Activated naive CD8-positive, alpha-beta T cell treated with anti-CD3 and anti-CD28 coated beads, Interleukin-2, amount 10 ng/mL, durations not matched to agents 7 days and 5 days (primary cell): ENCODE results near the gene SLC25A38. TPM values are rescaled to one million over a fixed set of nuclear protein-coding genes. Genes with fewer than 3 reads are reported as not detected.
A peak's percentile ranks its signal among the peaks of the same experiment; 100 is the strongest.

Source experiments
- ATAC-seq: fragments of 150-1000 bp; cut with Tn5 transposase; one replicate; pipeline ENCODE4 v1.10.0; 2021; ENCODE audit warnings: low read depth, moderate library complexity
- POLR2A ChIA-PET: fragments of 350-600 bp; sonication (Branson Sonifier 250); formaldehyde crosslinking; loops from one replicate; lab custom pipeline; 2021; ENCODE audit warnings: antibody characterized with exemption; lab: Charles Lee
- DNase-seq: peaks from one replicate; pipeline ENCODE4 v3.0.0; 2021
- H3K27ac Mint-ChIP-seq: one replicate; pipeline ENCODE4 v1.8.0; 2022; ENCODE audit warnings: mild to moderate bottlenecking, mixed read lengths
- H3K27me3 Mint-ChIP-seq: one replicate; pipeline ENCODE4 v1.8.0; 2022; ENCODE audit warnings: mild to moderate bottlenecking, moderate library complexity, mixed read lengths
- H3K36me3 Mint-ChIP-seq: one replicate; pipeline ENCODE4 v1.8.0; 2021; ENCODE audit warnings: mild to moderate bottlenecking, mixed read lengths
- H3K4me1 Mint-ChIP-seq: one replicate; pipeline ENCODE4 v1.8.0; 2021; ENCODE audit warnings: mixed read lengths
- H3K4me3 Mint-ChIP-seq: one replicate; pipeline ENCODE4 v1.8.0; 2022; ENCODE audit warnings: mild to moderate bottlenecking, moderate library complexity, mixed read lengths
- H3K9me3 Mint-ChIP-seq: one replicate; pipeline ENCODE4 v1.8.0; 2021; ENCODE audit warnings: mixed read lengths
- total RNA-seq, 2 experiments: library from RNA; stranded (reverse); gene quantifications; one replicate each; pipeline ENCODE4 v1.2.3, GENCODE V29; 2021

Gene SLC25A38
- total RNA-seq, 2 experiments from 2014 or later, result 46.0 to 46.1 TPM

DNA sequence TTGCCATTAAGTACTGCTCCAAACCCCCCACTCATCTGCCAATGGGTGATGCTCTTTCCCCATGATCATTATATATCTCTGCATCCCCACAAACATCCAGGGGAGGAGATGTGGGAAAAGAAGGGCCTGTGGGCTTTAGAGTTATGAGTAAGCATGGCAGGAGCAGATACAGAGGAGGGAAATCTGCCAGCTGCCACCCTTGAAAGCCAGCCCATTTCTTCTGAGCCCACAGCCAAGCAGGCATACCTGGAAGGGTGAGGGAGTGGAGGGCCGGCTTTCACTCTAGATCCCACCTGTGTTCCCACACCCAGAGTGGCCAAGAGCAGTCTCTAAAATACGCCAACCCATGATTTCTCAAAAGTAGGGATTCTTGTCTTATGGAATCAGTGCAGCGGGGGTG is 1.7 kb upstream of the SLC25A38 start:
- no peak for DNase-seq
- POLR2A ChIA-PET, result interaction anchor here (0.6 kb wide), 1 partner anchor 105 kb away, joined by 3 read pairs; no protein-coding TSS in a partner anchor
- no peak for ATAC-seq
- H3K4me1 Mint-ChIP-seq, result peaks cover 23% of the 10 kb centered on the region
- no peaks in the 10 kb centered on the region for H3K27me3 Mint-ChIP-seq
- no peak overlapping the region for H3K4me3 Mint-ChIP-seq
- H3K9me3 Mint-ChIP-seq, result no peaks in the 10 kb centered on the region
- H3K27ac Mint-ChIP-seq, result no peak overlapping the region
- peaks cover 2% of the 10 kb centered on the region for H3K36me3 Mint-ChIP-seq

DNA sequence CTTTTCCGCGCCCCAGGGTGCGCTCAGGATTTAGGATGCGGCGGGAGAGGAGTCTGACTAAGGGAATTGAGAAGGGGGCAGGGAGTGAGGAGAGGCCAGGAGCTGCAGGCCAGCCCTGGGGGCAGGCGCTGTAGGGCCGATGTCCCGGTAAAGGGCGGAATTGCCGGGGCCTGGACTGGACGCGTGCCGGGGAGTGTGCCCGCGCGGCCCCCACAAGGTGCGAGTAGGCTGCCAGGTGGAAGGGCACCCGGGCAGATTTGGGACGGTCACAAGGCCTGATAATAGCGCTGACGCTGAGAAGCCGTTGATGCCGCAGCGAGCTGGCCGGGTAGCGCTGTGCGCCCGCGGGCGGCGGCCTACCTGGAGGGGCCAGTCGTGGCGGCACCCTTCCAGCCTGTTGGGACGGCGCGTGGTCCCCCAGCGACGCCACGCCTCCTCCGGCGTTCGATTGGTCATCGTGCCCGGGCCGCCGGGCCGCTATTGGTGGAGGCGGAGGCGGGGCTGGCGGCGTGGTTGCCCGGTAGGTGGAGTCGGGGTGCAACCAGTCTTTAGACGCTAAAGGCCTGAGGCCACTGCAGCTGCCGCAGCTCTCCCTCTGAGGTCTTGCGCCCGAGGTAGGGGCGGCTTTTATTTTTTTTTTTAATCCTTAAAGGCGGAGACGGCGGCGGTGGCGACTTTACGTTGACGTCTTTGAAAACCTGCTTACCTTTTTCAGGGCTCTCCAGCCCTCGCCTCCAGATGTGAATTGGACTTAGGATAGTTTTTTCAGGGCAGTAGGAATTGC is 903 bp downstream of the SLC25A38 start:
- peak; percentile 77 for ATAC-seq
- POLR2A ChIA-PET, result interaction anchor here (0.6 to 2.1 kb wide), 6 partner anchors 11 to 280 kb away, joined by 3 to 42 read pairs (median 3); partner anchors contain the start of gene RPSA
- H3K4me1 Mint-ChIP-seq, result peaks cover 44% of the 10 kb centered on the region
- peak overlapping the region; percentile 99 for H3K27ac Mint-ChIP-seq
- peak overlapping the region; percentile 98 for H3K4me3 Mint-ChIP-seq
- H3K27me3 Mint-ChIP-seq, result no peaks in the 10 kb centered on the region
- H3K36me3 Mint-ChIP-seq, result peaks cover 15% of the 10 kb centered on the region
- peak; percentile 97 for DNase-seq
- H3K9me3 Mint-ChIP-seq, result no peaks in the 10 kb centered on the region

DNA sequence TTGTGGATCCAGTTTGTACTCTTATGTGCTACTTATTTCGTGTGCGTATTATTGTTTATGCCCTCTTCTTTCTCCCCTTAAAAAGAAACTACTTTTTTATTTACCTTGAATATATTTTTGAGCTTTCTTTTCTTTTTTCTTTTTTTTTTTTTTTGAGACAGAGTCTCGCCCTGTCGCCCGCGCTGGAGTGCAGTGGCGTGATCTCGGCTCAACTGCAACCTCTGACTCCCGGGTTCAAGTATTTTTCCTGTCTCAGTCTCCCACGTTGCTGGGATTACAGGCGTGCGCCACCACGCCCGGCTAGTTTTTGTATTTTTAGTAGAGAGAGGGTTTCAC is 1.5 kb downstream of the SLC25A38 start:
- peaks cover 50% of the 10 kb centered on the region for H3K4me1 Mint-ChIP-seq
- no peaks in the 10 kb centered on the region for H3K27me3 Mint-ChIP-seq
- DNase-seq (no peak), ATAC-seq (no peak)
- H3K36me3 Mint-ChIP-seq, result peaks cover 19% of the 10 kb centered on the region
- peak overlapping the region; percentile 98 for H3K4me3 Mint-ChIP-seq
- no peaks in the 10 kb centered on the region for H3K9me3 Mint-ChIP-seq
- H3K27ac Mint-ChIP-seq, result peak overlapping the region; percentile 99
- POLR2A ChIA-PET, result interaction anchor here (0.6 to 2.1 kb wide), 5 partner anchors 22 to 280 kb away, joined by 3 to 42 read pairs (median 3); partner anchors contain the start of gene RPSA

DNA sequence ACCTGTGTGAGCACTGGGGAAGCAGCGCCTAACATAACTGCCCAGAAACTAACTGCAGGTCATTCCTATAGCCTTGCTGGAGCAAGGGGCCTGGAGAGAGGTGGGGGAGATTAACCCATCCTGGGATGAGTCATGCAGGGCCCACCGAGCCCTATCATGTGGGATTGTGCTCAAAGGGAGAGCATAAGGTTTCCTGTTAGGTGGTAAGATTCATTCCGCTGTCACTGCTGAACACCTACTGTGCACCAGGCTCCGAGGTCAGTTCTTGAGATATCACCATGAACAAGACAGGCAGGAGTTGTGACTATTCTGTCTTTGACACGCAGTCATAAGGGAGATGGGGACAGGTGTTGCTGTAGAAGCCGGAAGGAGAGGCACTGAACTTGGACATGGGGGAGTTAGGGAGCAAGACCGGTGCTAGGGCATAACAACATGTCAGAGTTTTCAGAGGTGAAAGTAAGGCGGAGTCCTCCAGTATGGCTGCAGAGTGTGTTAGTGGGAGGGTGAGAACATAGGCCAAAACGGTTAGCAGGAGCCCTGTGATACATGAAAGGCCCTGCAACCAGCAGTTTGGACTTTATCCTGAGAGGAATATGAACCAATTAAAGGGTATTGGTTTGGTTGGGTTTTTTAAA is 2.4 kb downstream of the SLC25A38 start:
- peak overlapping the region; percentile 98 for H3K4me3 Mint-ChIP-seq
- ATAC-seq (no peak), DNase-seq (no peak)
- no peaks in the 10 kb centered on the region for H3K27me3 Mint-ChIP-seq
- POLR2A ChIA-PET, result interaction anchor here (1.4 to 2.1 kb wide), 2 partner anchors 21 kb away, joined by 5 to 42 read pairs; partner anchors contain the start of gene RPSA
- H3K9me3 Mint-ChIP-seq, result no peaks in the 10 kb centered on the region
- peaks cover 55% of the 10 kb centered on the region for H3K4me1 Mint-ChIP-seq
- peaks cover 25% of the 10 kb centered on the region for H3K36me3 Mint-ChIP-seq
- H3K27ac Mint-ChIP-seq, result peak overlapping the region; percentile 72

DNA sequence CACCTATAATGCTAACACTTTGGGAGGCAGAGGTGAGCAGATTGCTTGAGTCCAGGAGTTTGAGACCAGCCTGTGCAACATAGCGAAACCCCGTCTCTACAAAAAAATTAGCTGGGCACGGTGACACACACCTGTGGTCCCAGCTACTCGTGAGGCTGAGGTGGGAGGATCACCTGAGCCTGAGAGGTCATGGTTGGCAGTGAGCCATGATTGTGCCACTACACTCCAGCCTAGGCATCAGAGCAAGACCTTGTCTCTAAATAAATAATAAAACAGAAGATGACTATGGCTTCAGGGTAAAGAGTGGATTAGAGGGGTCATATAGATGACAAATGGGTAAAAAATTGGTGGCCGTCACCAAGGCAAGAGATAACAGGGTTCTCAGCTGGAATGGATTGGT is 3.1 kb downstream of the SLC25A38 start:
- no peak for DNase-seq
- Mint-ChIP-seq H3K27ac (peak overlapping the region; percentile 59), H3K4me1 (peaks cover 61% of the 10 kb centered on the region), H3K27me3 (no peaks in the 10 kb centered on the region), H3K4me3 (no peak overlapping the region), H3K9me3 (no peaks in the 10 kb centered on the region), H3K36me3 (peaks cover 31% of the 10 kb centered on the region)
- POLR2A ChIA-PET, result interaction anchor here (1.4 kb wide), 1 partner anchor 20 kb away, joined by 5 read pairs; the partner anchor contains the start of gene RPSA
- no peak for ATAC-seq

DNA sequence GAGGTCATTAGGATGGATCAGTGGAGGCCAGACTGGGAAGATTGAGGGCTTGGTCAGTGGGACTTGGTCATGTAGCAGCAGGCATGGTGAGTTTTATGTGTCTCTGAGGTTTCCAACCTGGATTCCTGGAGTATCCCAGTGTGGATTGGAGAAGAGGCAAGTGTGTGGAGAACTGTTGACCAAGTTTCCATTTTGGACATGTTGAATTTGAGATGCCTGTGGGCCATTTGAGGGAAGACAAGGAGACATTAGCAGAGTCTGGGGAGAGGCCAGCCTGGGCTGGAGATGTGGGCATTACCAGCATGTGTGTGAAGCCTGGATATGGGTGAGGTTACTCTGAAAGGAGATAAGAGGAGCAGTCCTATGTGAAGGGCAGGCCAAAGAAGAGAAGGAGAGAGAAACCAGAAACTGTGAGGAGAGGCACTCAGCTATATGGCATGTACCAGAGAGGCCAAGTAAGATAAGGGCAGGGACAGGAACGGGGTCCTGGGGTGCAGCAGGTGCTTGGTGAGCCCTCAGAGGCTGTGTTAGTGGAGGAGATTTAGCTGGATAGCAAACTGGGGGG is 4.3 kb downstream of the SLC25A38 start:
- Mint-ChIP-seq H3K4me1 (peaks cover 58% of the 10 kb centered on the region), H3K36me3 (peaks cover 40% of the 10 kb centered on the region), H3K27me3 (no peaks in the 10 kb centered on the region), H3K9me3 (no peaks in the 10 kb centered on the region), H3K4me3 (peak overlapping the region; percentile 31), H3K27ac (peak overlapping the region; percentile 92)
- ATAC-seq (no peak), DNase-seq (no peak)
- POLR2A ChIA-PET, result no interaction called here

DNA sequence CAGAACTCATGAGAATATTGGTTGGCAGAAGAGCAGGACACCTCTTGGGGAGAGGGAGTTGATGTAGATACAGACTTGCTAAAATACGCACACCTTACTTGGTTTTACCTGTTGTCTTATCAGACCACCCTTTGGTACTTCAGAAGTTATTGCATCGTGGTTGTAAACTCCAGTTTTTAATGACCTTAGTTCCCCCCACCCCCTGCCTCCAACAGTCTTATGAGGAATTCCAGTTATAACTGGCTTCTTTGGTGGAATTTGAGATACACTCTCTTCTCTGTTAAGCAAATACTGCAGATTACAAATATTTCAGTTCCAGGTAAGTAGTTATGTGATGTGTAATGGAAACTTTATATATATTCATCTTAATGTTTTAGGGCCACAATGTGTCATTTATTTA is 5.0 kb downstream of the SLC25A38 start:
- Mint-ChIP-seq H3K27ac (peak overlapping the region; percentile 92), H3K36me3 (peaks cover 44% of the 10 kb centered on the region), H3K27me3 (no peaks in the 10 kb centered on the region), H3K4me1 (peaks cover 59% of the 10 kb centered on the region), H3K9me3 (no peaks in the 10 kb centered on the region), H3K4me3 (no peak overlapping the region)
- ATAC-seq (no peak), DNase-seq (no peak)
- POLR2A ChIA-PET, result interaction anchor here (1.0 to 2.4 kb wide), 3 partner anchors 9 to 18 kb away, joined by 3 to 15 read pairs (median 6); partner anchors contain the start of gene RPSA

DNA sequence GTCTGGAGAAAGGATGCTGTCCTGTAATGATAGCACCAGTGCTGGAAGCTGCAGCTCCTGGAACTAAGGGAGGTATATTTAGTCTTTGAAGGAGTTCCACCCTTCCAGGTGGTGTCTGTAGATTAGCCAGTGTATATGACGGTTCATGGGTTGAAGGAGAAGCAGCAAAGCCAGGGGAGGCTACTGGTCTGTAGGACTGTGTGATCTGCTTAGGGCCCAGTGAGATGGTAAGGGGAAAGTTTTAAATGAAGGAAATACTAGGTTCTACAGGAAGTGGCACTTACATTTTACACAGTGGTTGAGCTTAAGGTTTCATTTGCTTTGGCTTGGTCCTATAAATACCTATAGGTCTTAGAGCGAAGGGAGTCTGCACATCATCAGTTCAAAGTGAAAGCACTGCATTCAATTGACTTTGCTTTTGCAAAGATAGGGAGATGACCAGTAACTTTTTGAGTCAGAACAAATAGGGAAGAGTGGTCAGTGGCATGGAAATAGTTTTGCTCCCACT is 5.6 kb downstream of the SLC25A38 start:
- Mint-ChIP-seq H3K4me1 (peaks cover 57% of the 10 kb centered on the region), H3K27me3 (no peaks in the 10 kb centered on the region), H3K4me3 (peak overlapping the region; percentile 75), H3K36me3 (peaks cover 46% of the 10 kb centered on the region), H3K27ac (peak overlapping the region; percentile 92), H3K9me3 (no peaks in the 10 kb centered on the region)
- ATAC-seq (peak; percentile 51), DNase-seq (no peak)
- POLR2A ChIA-PET, result interaction anchor here (1.0 to 2.4 kb wide), 3 partner anchors 9 to 17 kb away, joined by 3 to 15 read pairs (median 6); partner anchors contain the start of gene RPSA

DNA sequence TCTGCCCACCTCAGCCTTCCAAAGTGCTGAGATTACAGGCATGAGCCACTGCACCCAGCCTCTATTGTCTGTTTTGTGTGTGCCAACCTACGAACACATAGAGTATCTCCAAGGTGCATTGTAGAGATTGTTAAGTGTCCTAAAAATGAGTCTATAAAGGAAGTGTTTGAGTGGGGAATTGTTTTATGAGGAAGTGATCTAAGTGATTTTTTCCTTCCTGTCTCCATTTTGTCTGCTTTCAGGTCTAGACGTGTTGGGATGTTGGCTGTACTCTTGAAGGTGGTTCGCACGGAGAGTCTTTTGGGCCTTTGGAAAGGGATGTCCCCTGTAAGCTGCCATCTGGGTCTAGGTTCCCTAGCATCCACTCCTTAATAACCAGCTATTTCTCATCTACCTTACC is 7.0 kb downstream of the SLC25A38 start:
- Mint-ChIP-seq H3K4me3 (peak overlapping the region; percentile 4), H3K36me3 (peaks cover 58% of the 10 kb centered on the region), H3K27ac (peak overlapping the region; percentile 92), H3K9me3 (no peaks in the 10 kb centered on the region), H3K27me3 (no peaks in the 10 kb centered on the region), H3K4me1 (peaks cover 51% of the 10 kb centered on the region)
- POLR2A ChIA-PET, result interaction anchor here (1.0 to 2.4 kb wide), 2 partner anchors 14 to 16 kb away, joined by 3 to 15 read pairs; partner anchors contain the start of gene RPSA
- no peak for DNase-seq
- ATAC-seq, result no peak

DNA sequence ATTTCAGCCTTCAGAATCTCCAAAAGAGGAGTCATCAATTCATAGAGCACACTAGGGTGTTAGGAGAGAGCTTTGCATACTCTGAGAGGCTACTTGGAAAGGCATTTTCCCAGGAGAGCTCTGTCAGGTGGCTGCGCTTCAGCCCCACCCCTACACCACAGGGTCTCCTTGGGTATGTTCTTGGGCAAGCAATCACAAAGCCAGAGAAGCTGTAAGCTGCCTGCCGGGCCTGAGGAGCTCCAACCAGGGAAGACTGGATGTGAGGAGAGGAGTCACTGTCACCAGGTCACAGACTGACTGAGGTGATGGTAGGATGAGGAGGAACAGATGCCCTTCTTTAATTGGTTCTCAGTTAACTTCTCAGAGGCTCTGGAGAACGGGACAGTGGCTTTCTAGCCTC is 13.5 kb downstream of the SLC25A38 start:
- H3K4me3 Mint-ChIP-seq, result no peak overlapping the region
- no peaks in the 10 kb centered on the region for H3K27me3 Mint-ChIP-seq
- no peaks in the 10 kb centered on the region for H3K9me3 Mint-ChIP-seq
- POLR2A ChIA-PET, result interaction anchor here (1.2 kb wide), 1 partner anchor 10 kb away, joined by 3 read pairs; no protein-coding TSS in a partner anchor
- ATAC-seq, result no peak
- H3K27ac Mint-ChIP-seq, result no peak overlapping the region
- H3K4me1 Mint-ChIP-seq, result peaks cover 4% of the 10 kb centered on the region
- DNase-seq, result no peak
- peaks cover 61% of the 10 kb centered on the region for H3K36me3 Mint-ChIP-seq

DNA sequence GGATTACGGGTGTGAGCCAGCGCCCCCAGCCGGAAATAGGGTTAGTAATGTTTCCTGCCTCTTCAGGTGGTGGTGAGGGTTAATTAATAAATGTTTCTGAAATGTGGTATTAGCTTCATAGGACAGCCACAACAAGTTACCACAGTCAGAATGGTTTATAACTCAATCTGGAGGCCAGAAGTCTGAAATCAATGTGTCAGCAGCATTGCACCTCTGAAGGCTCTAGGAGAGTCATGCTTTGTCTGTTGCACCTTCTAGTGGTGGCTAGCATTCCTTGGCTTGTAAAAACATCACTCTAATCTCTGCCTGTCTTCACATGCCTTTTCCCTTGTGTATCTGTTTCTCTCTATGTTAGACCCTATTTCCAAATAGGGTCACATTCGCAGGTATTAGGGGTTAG is 15.5 kb downstream of the SLC25A38 start:
- Mint-ChIP-seq H3K4me3 (no peak overlapping the region), H3K36me3 (peaks cover 50% of the 10 kb centered on the region), H3K27ac (no peak overlapping the region), H3K27me3 (no peaks in the 10 kb centered on the region), H3K4me1 (peaks cover 7% of the 10 kb centered on the region), H3K9me3 (no peaks in the 10 kb centered on the region)
- POLR2A ChIA-PET, result no interaction called here
- no peak for ATAC-seq
- DNase-seq, result no peak

DNA sequence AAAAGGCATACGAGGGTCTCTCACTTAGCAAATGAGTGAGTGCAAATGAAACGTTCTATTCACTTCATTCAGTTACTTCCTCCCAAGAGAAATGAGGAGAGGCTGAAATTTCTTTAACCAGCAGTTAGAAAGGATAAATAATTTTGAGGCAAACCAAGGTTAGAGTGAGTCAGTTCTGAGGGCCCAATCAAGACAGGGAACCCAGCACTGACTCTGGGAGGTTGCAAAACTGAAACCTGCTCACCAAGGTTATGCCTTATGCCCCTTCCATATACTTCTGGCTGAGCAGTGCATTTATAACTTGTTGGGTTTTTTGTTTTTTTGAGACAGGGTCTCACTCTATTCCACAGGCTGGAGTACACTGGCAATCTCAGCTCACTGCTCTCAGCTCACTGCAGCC is 18.8 kb downstream of the SLC25A38 start:
- peaks cover 16% of the 10 kb centered on the region for H3K4me1 Mint-ChIP-seq
- no peaks in the 10 kb centered on the region for H3K9me3 Mint-ChIP-seq
- H3K36me3 Mint-ChIP-seq, result peaks cover 32% of the 10 kb centered on the region
- no peak overlapping the region for H3K27ac Mint-ChIP-seq
- H3K4me3 Mint-ChIP-seq, result no peak overlapping the region
- POLR2A ChIA-PET, result interaction anchor here (1.5 kb wide), 1 partner anchor 13 kb away, joined by 6 read pairs; no protein-coding TSS in a partner anchor
- ATAC-seq, result no peak
- no peak for DNase-seq
- no peaks in the 10 kb centered on the region for H3K27me3 Mint-ChIP-seq
